Measurements from ENCODE around the gene SOBP. TPM values are rescaled to one million over a fixed set of nuclear protein-coding genes. Genes with fewer than 3 reads are reported as not detected.

The SOBP gene
- total RNA-seq, 1 donor from 2014 or later: 0.32 TPM

GRCh38 chr6:107554326-107554725 is 64.4 kb downstream of the SOBP start:
- no peak for ATAC-seq

- no peak for ATAC-seq
Observed at GRCh38 chr6:107554918-107555317, 65.0 kb downstream of the SOBP start.

- no peak for ATAC-seq
Observed at GRCh38 chr6:107555449-107555848, 65.5 kb downstream of the SOBP start.

- no peak for ATAC-seq
Observed at GRCh38 chr6:107556082-107556481, 66.2 kb downstream of the SOBP start.

GRCh38 chr6:107557698-107558097 is 67.8 kb downstream of the SOBP start:
- no peak for ATAC-seq

GRCh38 chr6:107560657-107561056 is 70.7 kb downstream of the SOBP start:
- no peak for ATAC-seq

- ATAC-seq: no peak
Observed at GRCh38 chr6:107561306-107561705, 71.4 kb downstream of the SOBP start.

- no peak for ATAC-seq
Observed at GRCh38 chr6:107563694-107564588, 74.0 kb downstream of the SOBP start.

- no peak for ATAC-seq
Observed at GRCh38 chr6:107564589-107564951, 74.7 kb downstream of the SOBP start.

GRCh38 chr6:107565165-107565723 is 75.3 kb downstream of the SOBP start:
- ATAC-seq: no peak

GRCh38 chr6:107567643-107568042 is 77.7 kb downstream of the SOBP start:
- ATAC-seq: no peak

- no peak for ATAC-seq
Observed at GRCh38 chr6:107569473-107569872, 79.6 kb downstream of the SOBP start.

GRCh38 chr6:107571354-107571753 is 81.4 kb downstream of the SOBP start:
- no peak for ATAC-seq

- ATAC-seq: no peak
Observed at GRCh38 chr6:107572886-107573285, 83.0 kb downstream of the SOBP start.

GRCh38 chr6:107574856-107575255 is 84.9 kb downstream of the SOBP start:
- no peak for ATAC-seq

- ATAC-seq: peak; percentile 17
Observed at GRCh38 chr6:107576852-107577251, 86.9 kb downstream of the SOBP start.

- no peak for ATAC-seq
Observed at GRCh38 chr6:107578642-107579341, 88.9 kb downstream of the SOBP start.

- ATAC-seq: no peak
Observed at GRCh38 chr6:107579456-107580056, 89.6 kb downstream of the SOBP start.

- no peak for ATAC-seq
Observed at GRCh38 chr6:107582086-107582485, 92.2 kb downstream of the SOBP start.

GRCh38 chr6:107584726-107585125 is 94.8 kb downstream of the SOBP start:
- no peak for ATAC-seq

GRCh38 chr6:107585815-107586435 is 96.0 kb downstream of the SOBP start:
- ATAC-seq: no peak

- no peak for ATAC-seq
Observed at GRCh38 chr6:107587451-107587850, 97.5 kb downstream of the SOBP start.

GRCh38 chr6:107589199-107589598 is 99.3 kb downstream of the SOBP start:
- ATAC-seq: no peak

Measured in esophagus mucosa (tissue), 1 donor.